Spleen (tissue), 11 donors: ENCODE results near the gene SP100. TPM values are rescaled to one million over a fixed set of nuclear protein-coding genes. Genes with fewer than 3 reads are reported as not detected.
A peak's percentile ranks its signal among the peaks of the same experiment; 100 is the strongest.

Experiments
- DNase-seq: peaks from one replicate; pipeline ENCODE4 v3.0.0-alpha.2; 2020
- H3K27ac ChIP-seq, 8 donors: fragments of 200-600 bp; sonication (generic) in 7 of 8; 1 replicate in 4 of 8; 2 replicates in 4 of 8; pipeline versions ENCODE4 v1.5.0 to v1.8.0; 2016 to 2021; ENCODE audit warnings: inconsistent platforms in 4 of 8, mild to moderate bottlenecking in 4 of 8, moderate library complexity in 1 of 8
- H3K27me3 ChIP-seq, 7 donors: fragments of 200-600 bp; sonication (generic) in 6 of 7; replicated peaks in 1 of 7; 1 replicate in 4 of 7; 2 replicates in 3 of 7; pipeline versions ENCODE4 v1.5.0 to v1.8.0; 2016 to 2021; ENCODE audit warnings: inconsistent platforms in 3 of 7, mild to moderate bottlenecking in 1 of 7
- H3K36me3 ChIP-seq, 6 donors: fragments of 200-600 bp; sonication (generic) in 5 of 6; 1 replicate in 4 of 6; 2 replicates in 2 of 6; pipeline versions ENCODE4 v1.5.0 to v1.8.0; 2016 to 2021; ENCODE audit warnings: inconsistent platforms in 2 of 6
- H3K4me1 ChIP-seq, 6 donors: fragments of 200-600 bp; sonication (generic) in 5 of 6; 1 replicate in 3 of 6; 2 replicates in 3 of 6; pipeline versions ENCODE4 v1.5.0 to v1.8.0; 2016 to 2021; ENCODE audit warnings: inconsistent platforms in 3 of 6
- H3K4me3 ChIP-seq, 8 donors: fragments of 200-600 bp; sonication (generic) in 7 of 8; 1 replicate in 4 of 8; 2 replicates in 4 of 8; pipeline versions ENCODE4 v1.5.0 to v1.8.0; 2016 to 2021; ENCODE audit warnings: inconsistent platforms in 4 of 8, mild to moderate bottlenecking in 4 of 8, moderate library complexity in 2 of 8
- H3K9me3 ChIP-seq, 8 donors: fragments of 200-600 bp; sonication (generic) in 7 of 8; 1 replicate in 4 of 8; 2 replicates in 4 of 8; pipeline versions ENCODE4 v1.5.0 to v1.8.0; 2016 to 2021; ENCODE audit warnings: inconsistent platforms in 4 of 8
- CTCF ChIP-seq, 11 experiments: fragments of 200-600 bp in 7 of 11; fragments of 450-650 bp in 4 of 11; sonication (generic) in 4 of 11; IDR thresholded peaks in 8 of 11; conservative IDR thresholded peaks in 3 of 11; 1 replicate in 7 of 11; 2 replicates in 4 of 11; pipeline versions ENCODE4 v1.4.0 to v1.8.0; 2016 to 2021; ENCODE audit warnings: antibody characterized with exemption in 11 of 11, inconsistent platforms in 4 of 11, mild to moderate bottlenecking in 1 of 11
- POLR2A ChIP-seq, 3 donors: fragments of 450-650 bp; IDR thresholded peaks; one replicate each; pipeline ENCODE4 v1.5.1; 2017; ENCODE audit warnings: antibody characterized with exemption in 3 of 3, mild to moderate bottlenecking in 1 of 3
- POLR2AphosphoS5 ChIP-seq, 3 donors: sonication (generic); formaldehyde crosslinking; IDR thresholded peaks; one replicate each; pipeline ENCODE4 v1.5.1; 2017; ENCODE audit warnings: antibody characterized with exemption in 3 of 3
- WGBS, 5 donors: extraction: QIAGEN DNeasy Blood & Tissue Kit in 3 of 5; methylation state at CpG; one replicate each; pipeline versions ENCODE4 v1.1.5 to v1.1.7; 2013 to 2018; 5-methylcytosine and 5-hydroxymethylcytosine counted together
- intact Hi-C: fragments of 100-400 bp; cut with DNase I; formaldehyde crosslinking; loops from one replicate; pipeline ENCODE4 v1.15.0; 2023; ENCODE audit warnings: low total_unique reads
- polyA plus RNA-seq, 3 donors: library from polyadenylated mRNA; stranded (reverse); fragments of 200-250 nt; gene quantifications; one replicate each; pipeline ENCODE4 v1.2.1, GENCODE V29; 2013
- total RNA-seq, 7 donors: library from RNA; depleted of rRNA in 3 of 7; stranded (reverse); fragments of >200 nt in 3 of 7; fragmentation: NEBNext Ultra II Directional in 4 of 7; extraction: Animal tissue kit (Norgen Biotek cat#: 25700) in 4 of 7; gene quantifications; one replicate each; pipeline versions ENCODE4 v1.1.0 to v1.2.1, GENCODE V29; 2016 to 2021
- donor health status: healthy with polysubstance abuse.
- donor health status: DM: no; HTN: no; CAD: no; lungs with moderate emphysema.
- donor health status: DM: no; HTN: no; CAD: no.
- donor health status: Bipolar disorder and iron deficiency.
- donor health status: healthy.
- donor health status: DM: no; HTN: no; CAD: no.
- donor health status: DM: yes; HTN: yes; CAD: no.

SP100 gene
- total and polyA plus RNA-seq, 10 donors, result 97.5 to 327 (median 260) TPM

DNA sequence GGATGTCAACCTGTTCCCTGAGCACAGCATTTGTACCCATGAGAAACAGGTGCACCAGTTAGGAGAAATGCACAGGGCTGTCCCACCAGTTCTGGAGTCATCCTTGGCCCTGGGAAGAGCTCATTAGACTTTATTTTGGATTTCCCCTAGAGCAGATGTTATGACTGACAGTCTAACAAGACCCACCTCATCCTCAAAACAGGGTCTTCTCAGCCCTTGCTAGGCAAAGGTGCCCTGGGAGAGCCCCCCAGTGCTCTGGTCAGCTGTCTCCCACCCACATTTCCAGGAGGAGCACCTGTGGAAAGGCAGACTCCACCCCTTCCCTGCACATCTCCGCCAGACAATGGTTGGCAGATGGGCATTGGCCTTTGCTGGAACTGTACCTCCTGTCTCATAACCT, 5.7 kb upstream of the SP100 start:
- H3K27me3 ChIP-seq, result no peaks in the 10 kb centered on the region
- DNase-seq, result no peak
- H3K36me3 ChIP-seq, result peaks cover 0 to 23% (median 5%) of the 10 kb centered on the region in 6 donors
- peak overlapping the region in 5 of 8 donors; percentile 79 to 98 (median 93) for H3K27ac ChIP-seq
- 82 to 100% (median 100%) methylated on average over 1 of the region's 1 CpG for WGBS, 5 donors
- TF ChIP-seq CTCF (IDR thresholded peaks at IDR 0.05 in 8 of 11, conservative IDR thresholded peaks at IDR 0.05 in 3 of 11), result no peak
- no peak for TF ChIP-seq POLR2A (IDR thresholded peaks at IDR 0.05)
- TF ChIP-seq POLR2AphosphoS5 (IDR thresholded peaks at IDR 0.05), result no peak
- intact Hi-C loops, result no loop called here
- H3K9me3 ChIP-seq, result no peaks in the 10 kb centered on the region
- H3K4me1 ChIP-seq, result peaks cover 30 to 82% (median 64%) of the 10 kb centered on the region in 6 donors
- no peak overlapping the region for H3K4me3 ChIP-seq

GRCh38 chr2:230410861-230411569, 5.0 kb upstream of the SP100 start:
- H3K36me3 ChIP-seq, result peaks cover 0 to 15% (median 0%) of the 10 kb centered on the region in 6 donors
- 31 to 40% (median 36%) methylated on average over 16 of the region's 16 CpGs for WGBS, 5 donors
- H3K4me3 ChIP-seq, result peak overlapping the region; percentile 46 to 78 (median 60)
- peak; percentile 76 for DNase-seq
- H3K27me3 ChIP-seq, result no peaks in the 10 kb centered on the region
- H3K27ac ChIP-seq, result peak overlapping the region; percentile 92 to 98 (median 94)
- intact Hi-C loops, result no loop called here
- H3K4me1 ChIP-seq, result peaks cover 30 to 90% (median 70%) of the 10 kb centered on the region in 6 donors
- TF ChIP-seq CTCF (IDR thresholded peaks at IDR 0.05 in 8 of 11, conservative IDR thresholded peaks at IDR 0.05 in 3 of 11) (peak in 1 of 11 experiments; percentile 7), POLR2A (IDR thresholded peaks at IDR 0.05) (no peak), POLR2AphosphoS5 (IDR thresholded peaks at IDR 0.05) (no peak)
- H3K9me3 ChIP-seq, result no peaks in the 10 kb centered on the region

DNA sequence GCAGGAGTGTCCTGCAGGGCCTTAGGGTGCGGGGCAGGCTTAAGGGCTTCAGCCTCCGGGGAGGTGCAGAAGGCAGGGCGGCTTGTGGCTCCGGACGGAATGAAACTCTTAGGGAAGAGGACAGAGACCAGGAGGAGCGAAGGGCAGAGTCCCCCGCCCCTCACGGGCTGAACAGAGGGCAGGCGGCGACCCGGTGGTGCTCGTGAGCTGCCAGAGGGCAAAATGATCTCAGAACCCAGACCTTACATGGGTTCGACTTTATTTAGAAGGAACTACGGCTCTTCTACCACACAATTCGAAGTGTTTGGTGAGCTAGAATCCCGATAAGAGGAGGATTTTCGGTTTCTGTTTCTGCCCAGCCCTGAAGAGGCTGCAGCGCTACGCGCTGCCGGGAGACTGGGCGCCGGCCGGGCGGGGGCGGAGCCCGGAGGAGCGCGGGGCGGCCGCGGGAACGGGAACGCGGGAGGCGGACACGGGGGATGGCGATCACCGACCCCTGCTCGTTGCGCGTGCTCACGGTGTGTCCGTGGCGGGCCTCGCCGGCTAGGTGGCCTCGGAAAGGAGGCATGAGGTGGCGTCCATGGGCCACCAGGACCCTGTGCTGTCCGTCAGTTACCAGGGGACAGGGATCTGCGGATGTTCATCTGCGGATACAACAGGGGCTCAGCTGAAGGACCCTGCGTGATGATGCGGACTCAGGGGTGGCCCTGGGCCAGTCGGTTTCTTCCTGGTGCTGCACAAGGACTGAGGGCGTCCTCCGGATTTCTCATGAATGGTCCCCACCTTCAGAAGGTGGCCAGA, 4.2 kb upstream of the SP100 start:
- Histone ChIP-seq H3K36me3 (peaks cover 0 to 8% (median 0%) of the 10 kb centered on the region in 6 donors), H3K27ac (peak overlapping the region; percentile 92 to 98 (median 94)), H3K9me3 (no peaks in the 10 kb centered on the region), H3K27me3 (no peaks in the 10 kb centered on the region), H3K4me3 (peak overlapping the region; percentile 46 to 78 (median 60)), H3K4me1 (peaks cover 30 to 87% (median 70%) of the 10 kb centered on the region in 6 donors)
- TF ChIP-seq POLR2AphosphoS5 (IDR thresholded peaks at IDR 0.05) (peak; percentile 78 to 87 (median 87)), POLR2A (IDR thresholded peaks at IDR 0.05) (peak in 1 of 3 donors; percentile 32), CTCF (IDR thresholded peaks at IDR 0.05 in 8 of 11, conservative IDR thresholded peaks at IDR 0.05 in 3 of 11) (peak in 4 of 11 experiments; percentile 19 to 47 (median 24))
- intact Hi-C loops, result no loop called here
- 1% methylated on average over 41 to 57 of the region's 57 CpGs for WGBS, 5 donors
- DNase-seq, result peak; percentile 95

DNA sequence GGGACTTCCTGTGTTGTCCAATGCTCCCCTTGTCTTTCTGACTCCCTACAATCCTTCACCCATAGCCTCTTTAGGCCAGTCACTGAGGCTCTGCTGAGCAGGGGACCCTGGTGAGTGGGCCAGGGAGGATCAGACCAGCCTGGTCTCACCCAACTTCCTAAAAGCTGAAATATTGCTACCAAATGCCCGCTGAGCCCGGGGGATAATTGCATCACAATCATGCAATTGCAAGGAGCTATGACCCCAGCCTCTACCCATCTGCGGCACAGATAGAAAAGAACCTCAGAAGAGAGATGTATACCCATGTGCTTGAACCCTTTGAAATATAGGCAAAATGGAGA, 3.7 kb upstream of the SP100 start:
- peaks cover 0 to 2% (median 0%) of the 10 kb centered on the region in 6 donors for H3K36me3 ChIP-seq
- peak overlapping the region; percentile 46 to 78 (median 60) for H3K4me3 ChIP-seq
- no peaks in the 10 kb centered on the region for H3K9me3 ChIP-seq
- 52 to 70% (median 55%) methylated on average over 3 of the region's 3 CpGs for whole genome bisulfite sequencing, 5 donors
- peaks cover 30 to 87% (median 70%) of the 10 kb centered on the region in 6 donors for H3K4me1 ChIP-seq
- TF ChIP-seq POLR2A (IDR thresholded peaks at IDR 0.05) (no peak), CTCF (IDR thresholded peaks at IDR 0.05 in 8 of 11, conservative IDR thresholded peaks at IDR 0.05 in 3 of 11) (no peak), POLR2AphosphoS5 (IDR thresholded peaks at IDR 0.05) (no peak)
- intact Hi-C loops, result no loop called here
- peak overlapping the region; percentile 92 to 98 (median 94) for H3K27ac ChIP-seq
- no peaks in the 10 kb centered on the region for H3K27me3 ChIP-seq
- DNase-seq, result no peak
